ENCODE data around the gene ERGIC2. TPM values are rescaled to one million over a fixed set of nuclear protein-coding genes. Genes with fewer than 3 reads are reported as not detected.

Gene ERGIC2
- total RNA-seq, 1 experiment from 2014 or later, result 69.8 TPM

DNA sequence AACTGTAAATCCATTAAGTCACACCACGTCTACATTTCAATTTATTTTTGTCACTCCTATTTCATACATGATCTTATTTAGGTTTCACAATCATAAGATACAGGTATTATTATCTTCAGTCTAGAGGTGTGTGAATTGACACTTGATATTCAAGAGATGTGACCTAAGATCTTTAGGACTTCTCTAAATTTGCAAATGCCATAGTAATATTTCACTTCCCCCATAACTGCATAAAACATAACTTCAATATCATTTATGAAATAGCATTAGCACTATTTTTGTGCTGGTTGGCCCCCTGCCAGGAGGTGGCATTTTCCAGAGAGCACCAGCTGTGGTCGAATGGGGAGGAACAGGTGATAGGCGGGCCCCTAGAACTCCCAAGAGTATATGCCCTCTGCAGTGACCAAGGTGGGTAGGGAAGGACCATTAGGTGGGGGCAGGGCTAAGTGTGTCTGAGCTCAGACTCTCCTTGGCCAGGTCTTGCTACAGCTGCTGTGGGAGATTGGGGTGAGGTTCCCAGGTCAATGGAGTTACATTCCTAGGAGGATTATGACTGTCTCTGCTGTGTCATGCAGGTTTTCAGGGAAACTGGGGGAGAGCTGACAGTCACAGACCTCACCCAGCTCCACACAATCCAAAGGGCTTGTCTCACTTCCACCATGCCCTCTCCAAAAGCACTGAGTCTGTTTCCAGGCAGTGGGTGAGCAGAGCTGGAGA lies 49.2 kb upstream of the ERGIC2 start:
- Histone ChIP-seq H3K14ac (ENCODE audit: insufficient read depth, low read length) (peak overlapping the region; percentile 45; the same call in 1 of the 2 replicates), H3K79me1 (ENCODE audit: insufficient read depth, low read depth, low read length, poor library complexity, severe bottlenecking) (no peaks in the 10 kb centered on the region), H3K27ac (ENCODE audit: insufficient read length, low read depth, low read length) (no peak overlapping the region), H3K9ac (ENCODE audit: extremely low read depth, insufficient read length, low read length) (no peak overlapping the region), H3K18ac (ENCODE audit: insufficient read length, low read depth, low read length) (no peak overlapping the region), H2BK12ac (ENCODE audit: insufficient read length, low read depth, low read length) (no peak overlapping the region), H3K4me2 (ENCODE audit: insufficient read depth, insufficient read length, low read length) (no peak overlapping the region), H3K79me2 (ENCODE audit: insufficient read depth, low read length) (no peaks in the 10 kb centered on the region), H2BK20ac (ENCODE audit: low read depth, low read length, poor library complexity, severe bottlenecking) (no peak overlapping the region), H2BK5ac (ENCODE audit: insufficient read length, low read length) (no peak overlapping the region), H4K5ac (ENCODE audit: insufficient read length, low read depth, low read length) (no peak overlapping the region), H3K23me2 (ENCODE audit: insufficient read length, low read depth, low read length, poor library complexity, severe bottlenecking) (no peaks in the 10 kb centered on the region), H3K27me3 (ENCODE audit: insufficient read depth, low read length) (no peaks in the 10 kb centered on the region), H4K91ac (ENCODE audit: insufficient read length, low read depth, low read length) (no peak overlapping the region), H4K8ac (replicated peaks; ENCODE audit: insufficient read length, low read depth, low read length) (no peak overlapping the region), H2BK15ac (ENCODE audit: low read depth, low read length) (no peak overlapping the region), H2AFZ (ENCODE audit: low read length) (no peak overlapping the region), H3T11ph (ENCODE audit: low read length) (no peak overlapping the region), H3K4ac (ENCODE audit: low read depth, low read length) (no peak overlapping the region), H3K4me1 (ENCODE audit: insufficient read depth, low read length) (no peaks in the 10 kb centered on the region), H2BK120ac (ENCODE audit: low read depth, low read length, poor library complexity, severe bottlenecking) (no peak overlapping the region), H2AK5ac (ENCODE audit: insufficient read length, low read length) (no peak overlapping the region), H3K9me3 (ENCODE audit: control insufficient read depth, low read depth, low read length) (no peaks in the 10 kb centered on the region), H3K23ac (ENCODE audit: insufficient read length, low read depth, low read length) (no peak overlapping the region), H3K56ac (ENCODE audit: insufficient read length, low read depth, low read length) (no peak overlapping the region), H4K20me1 (ENCODE audit: control insufficient read depth, insufficient read depth, insufficient read length) (no peaks in the 10 kb centered on the region)
- WGBS (ENCODE audit: extremely low coverage, insufficient read length, low lambda C conversion rate), result no CpG with 5 or more reads among the region's 3 CpGs
- TF ChIP-seq, protein P1, sequence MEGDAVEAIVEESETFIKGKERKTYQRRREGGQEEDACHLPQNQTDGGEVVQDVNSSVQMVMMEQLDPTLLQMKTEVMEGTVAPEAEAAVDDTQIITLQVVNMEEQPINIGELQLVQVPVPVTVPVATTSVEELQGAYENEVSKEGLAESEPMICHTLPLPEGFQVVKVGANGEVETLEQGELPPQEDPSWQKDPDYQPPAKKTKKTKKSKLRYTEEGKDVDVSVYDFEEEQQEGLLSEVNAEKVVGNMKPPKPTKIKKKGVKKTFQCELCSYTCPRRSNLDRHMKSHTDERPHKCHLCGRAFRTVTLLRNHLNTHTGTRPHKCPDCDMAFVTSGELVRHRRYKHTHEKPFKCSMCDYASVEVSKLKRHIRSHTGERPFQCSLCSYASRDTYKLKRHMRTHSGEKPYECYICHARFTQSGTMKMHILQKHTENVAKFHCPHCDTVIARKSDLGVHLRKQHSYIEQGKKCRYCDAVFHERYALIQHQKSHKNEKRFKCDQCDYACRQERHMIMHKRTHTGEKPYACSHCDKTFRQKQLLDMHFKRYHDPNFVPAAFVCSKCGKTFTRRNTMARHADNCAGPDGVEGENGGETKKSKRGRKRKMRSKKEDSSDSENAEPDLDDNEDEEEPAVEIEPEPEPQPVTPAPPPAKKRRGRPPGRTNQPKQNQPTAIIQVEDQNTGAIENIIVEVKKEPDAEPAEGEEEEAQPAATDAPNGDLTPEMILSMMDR (conservative IDR thresholded peaks at IDR 0.05), result no peak
- no peak for DNase-seq
- Mint-ChIP-seq H3K36me3 (ENCODE audit: insufficient read depth in 1 of 3, low read depth in 3 of 3) (no peaks in the 10 kb centered on the region), H3K27me3 (ENCODE audit: low read depth) (no peaks in the 10 kb centered on the region), H3K4me1 (peaks cover 10 to 11% of the 10 kb centered on the region in 2 experiments), H3K27ac (peak overlapping the region; percentile 8 to 94 (median 86); a peak in 5 of 7 replicates), H3K4me3 (no peak overlapping the region), H3K9me3 (no peaks in the 10 kb centered on the region; a peak in 1 of 5 replicates)
